Mucosa of rectum (tissue), 2 donors: ENCODE results near the gene ACR.

ENCODE experiments used
- H3K27ac ChIP-seq, 2 donors: one replicate each; pipeline ENCODE4 v1.7.0; 2013; ENCODE audit warnings: inconsistent platforms in 2 of 2, low read depth in 2 of 2, low read length in 2 of 2
- H3K27me3 ChIP-seq, 2 donors: one replicate each; pipeline ENCODE4 v1.7.0; 2013; ENCODE audit warnings: low read length in 2 of 2; ENCODE audit not compliant: control insufficient read depth in 2 of 2, insufficient read depth in 2 of 2
- H3K36me3 ChIP-seq, 2 donors: one replicate each; pipeline ENCODE4 v1.7.0; 2013; ENCODE audit warnings: low read length in 2 of 2; ENCODE audit not compliant: control insufficient read depth in 2 of 2, insufficient read depth in 2 of 2
- H3K4me1 ChIP-seq, 2 donors: one replicate each; pipeline ENCODE4 v1.7.0; 2013; ENCODE audit warnings: low read length in 2 of 2, mild to moderate bottlenecking in 1 of 2; ENCODE audit not compliant: control insufficient read depth in 2 of 2, insufficient read depth in 2 of 2
- H3K4me3 ChIP-seq, 2 donors: one replicate each; pipeline ENCODE4 v1.7.0; 2013; ENCODE audit warnings: low read length in 2 of 2
- H3K9ac ChIP-seq, 2 donors: one replicate each; pipeline ENCODE4 v1.7.0; 2013; ENCODE audit warnings: low read length in 2 of 2, low read depth in 1 of 2, mild to moderate bottlenecking in 1 of 2
- H3K9me3 ChIP-seq, 2 donors: one replicate each; pipeline ENCODE4 v1.7.0; 2013; ENCODE audit warnings: low read length in 2 of 2; ENCODE audit not compliant: control insufficient read depth in 2 of 2
- donor health status: healthy.
- donor health status: Normal muscosa, but diverticular disease.

ACR gene

DNA sequence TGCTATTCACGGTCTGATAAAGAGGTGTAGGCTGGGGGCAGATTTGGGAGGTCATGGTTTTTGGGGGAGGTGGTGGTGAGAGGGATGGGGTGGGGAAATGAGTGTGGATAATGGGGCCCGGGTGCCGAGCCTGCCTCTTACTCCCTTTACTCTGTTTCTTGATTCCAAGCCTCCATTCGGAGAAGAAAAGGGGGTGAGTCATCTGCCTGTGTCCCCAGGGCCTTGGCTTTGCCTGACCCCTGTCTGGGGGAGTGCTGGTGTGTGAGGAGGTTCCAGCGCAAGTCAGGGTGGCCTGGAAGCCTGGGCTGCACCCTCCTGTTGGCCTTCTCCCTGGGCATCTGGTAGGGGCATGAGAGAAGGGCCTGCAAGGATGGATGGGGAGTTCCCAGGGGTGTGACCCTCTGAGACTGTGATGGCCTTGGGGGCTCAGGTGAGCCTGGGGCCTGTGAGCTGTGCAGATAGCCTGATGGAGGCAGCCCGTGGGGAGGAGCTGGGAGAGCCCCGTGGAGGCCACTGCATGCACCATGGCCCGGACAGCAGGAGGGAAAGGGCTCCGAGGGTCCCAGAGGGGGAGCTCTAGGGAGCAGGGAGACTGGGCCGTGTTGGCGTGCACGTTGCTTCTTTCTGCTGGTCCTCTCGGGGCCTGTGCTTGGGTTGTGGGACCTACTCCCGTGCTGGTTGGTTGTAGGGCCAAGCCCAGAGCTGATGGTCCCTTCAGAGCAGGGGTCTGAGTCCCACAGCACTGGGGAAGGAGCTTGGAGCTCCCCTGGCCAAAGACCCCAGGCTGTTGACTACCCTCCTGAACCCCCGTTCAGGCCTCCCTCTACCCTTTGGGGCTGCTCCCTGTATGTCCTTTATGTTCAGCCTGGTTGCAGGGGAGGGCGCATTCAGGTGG, 26.3 kb upstream of the ACR start:
- Histone ChIP-seq H3K4me1 (no peaks in the 10 kb centered on the region), H3K36me3 (no peaks in the 10 kb centered on the region), H3K27me3 (no peaks in the 10 kb centered on the region), H3K9ac (no peak overlapping the region), H3K27ac (no peak overlapping the region), H3K4me3 (no peak overlapping the region), H3K9me3 (no peaks in the 10 kb centered on the region)

DNA sequence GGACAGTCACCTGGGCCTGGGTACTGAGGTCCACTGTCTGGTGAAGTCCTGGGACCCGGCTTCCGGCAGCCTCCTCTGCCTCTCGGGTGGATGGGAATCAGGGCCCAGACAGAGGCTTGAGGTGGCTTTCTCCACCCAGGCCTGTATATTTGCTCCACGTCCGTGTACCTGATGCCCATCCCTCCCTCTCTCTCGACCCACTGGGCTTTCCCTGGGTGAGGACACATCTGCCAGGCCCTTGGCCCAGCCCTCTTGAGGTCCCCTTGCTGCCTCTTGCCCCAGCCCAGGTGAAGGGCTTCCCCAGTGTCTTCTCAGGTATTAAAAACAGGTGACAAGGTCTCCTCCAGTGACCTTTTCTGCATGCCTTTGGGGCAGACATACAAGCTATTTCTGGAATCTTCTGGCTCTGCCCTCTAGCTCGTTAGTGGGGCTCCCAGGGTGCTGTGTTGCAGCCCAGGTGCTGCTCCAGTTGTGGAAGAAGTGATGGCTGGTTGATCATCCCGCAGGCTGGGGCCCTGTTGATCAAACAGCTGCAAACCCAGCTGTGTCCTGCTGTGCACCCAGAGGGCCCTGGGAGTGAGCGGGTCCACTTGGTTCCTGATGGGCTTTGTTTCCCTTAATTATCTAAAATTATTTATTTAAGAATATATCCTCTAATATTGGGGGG, 25.5 kb upstream of the ACR start:
- H3K36me3 ChIP-seq = no peaks in the 10 kb centered on the region
- no peaks in the 10 kb centered on the region for H3K9me3 ChIP-seq
- H3K4me3 ChIP-seq = no peak overlapping the region
- H3K27ac ChIP-seq = no peak overlapping the region
- no peaks in the 10 kb centered on the region for H3K27me3 ChIP-seq
- no peaks in the 10 kb centered on the region for H3K4me1 ChIP-seq
- H3K9ac ChIP-seq = no peak overlapping the region

DNA sequence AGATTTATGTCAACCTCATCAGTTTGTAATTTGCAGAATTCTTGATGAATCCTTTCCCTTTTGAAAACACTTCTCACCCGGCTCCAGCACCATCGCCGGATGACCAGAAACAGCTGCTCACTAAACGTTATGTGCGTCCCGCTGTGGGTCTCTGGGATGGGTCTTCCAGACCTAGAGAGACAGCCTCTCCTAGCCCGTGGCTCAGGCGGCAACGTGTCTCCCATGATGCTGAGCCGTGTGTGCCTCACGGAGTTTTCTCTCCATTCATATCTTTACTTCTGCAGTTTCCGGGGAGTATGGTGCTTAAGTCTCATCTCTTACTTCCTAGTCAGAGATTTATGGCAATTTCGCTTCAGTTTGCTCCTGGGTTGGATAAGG, 25.0 kb upstream of the ACR start:
- no peak overlapping the region for H3K4me3 ChIP-seq
- H3K36me3 ChIP-seq = no peaks in the 10 kb centered on the region
- no peaks in the 10 kb centered on the region for H3K27me3 ChIP-seq
- no peaks in the 10 kb centered on the region for H3K9me3 ChIP-seq
- no peak overlapping the region for H3K27ac ChIP-seq
- no peak overlapping the region for H3K9ac ChIP-seq
- H3K4me1 ChIP-seq = no peaks in the 10 kb centered on the region

DNA sequence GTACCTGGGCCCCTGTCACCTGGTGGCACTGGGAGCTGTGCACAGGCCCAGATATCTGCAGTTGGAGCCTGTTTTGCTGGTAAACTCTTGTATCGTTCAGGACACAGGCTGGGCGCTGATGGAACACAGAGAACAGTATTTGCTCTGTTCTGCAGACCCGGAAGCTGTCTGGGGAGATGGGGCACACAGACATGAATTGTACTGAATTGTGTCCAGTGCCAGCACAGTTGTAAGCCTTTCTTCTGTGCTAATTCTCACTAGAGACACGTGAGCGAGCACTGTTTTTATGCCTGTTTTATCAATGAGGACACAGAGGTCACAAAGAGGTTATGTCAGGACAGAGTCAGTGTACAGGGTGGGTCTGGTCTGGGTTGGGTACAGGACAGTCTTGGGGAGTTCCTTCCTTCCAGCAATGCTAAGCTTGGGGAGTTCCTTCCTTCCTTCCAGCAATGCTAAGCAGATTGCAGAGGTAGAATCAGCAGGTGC, 24.4 kb upstream of the ACR start:
- Histone ChIP-seq H3K9me3 (no peaks in the 10 kb centered on the region), H3K4me1 (no peaks in the 10 kb centered on the region), H3K36me3 (no peaks in the 10 kb centered on the region), H3K4me3 (no peak overlapping the region), H3K27ac (no peak overlapping the region), H3K9ac (no peak overlapping the region), H3K27me3 (no peaks in the 10 kb centered on the region)

DNA sequence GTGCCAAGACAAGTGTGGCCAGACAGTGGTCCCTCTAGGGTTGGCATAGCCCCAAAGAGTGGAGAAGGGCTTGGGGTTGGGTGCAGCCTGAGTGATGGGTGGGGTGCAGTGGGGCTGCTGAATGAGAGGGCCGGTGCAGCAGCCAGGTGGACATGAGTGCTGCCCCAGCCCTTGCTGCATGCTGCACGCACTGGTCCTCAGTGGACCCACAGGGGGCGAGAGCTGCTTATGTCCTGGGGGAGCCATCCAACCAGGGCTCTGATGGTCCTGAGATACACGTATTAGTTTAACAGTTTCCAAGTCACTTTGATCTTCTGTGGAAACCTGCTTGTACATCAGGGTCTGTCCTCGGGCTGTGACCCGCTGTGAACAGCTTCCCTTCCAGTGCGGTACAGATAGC, 23.9 kb upstream of the ACR start:
- no peaks in the 10 kb centered on the region for H3K4me1 ChIP-seq
- no peak overlapping the region for H3K4me3 ChIP-seq
- H3K9ac ChIP-seq = no peak overlapping the region
- H3K36me3 ChIP-seq = no peaks in the 10 kb centered on the region
- H3K27ac ChIP-seq = no peak overlapping the region
- H3K9me3 ChIP-seq = no peaks in the 10 kb centered on the region
- peaks cover 0 to 2% of the 10 kb centered on the region in 2 donors for H3K27me3 ChIP-seq

DNA sequence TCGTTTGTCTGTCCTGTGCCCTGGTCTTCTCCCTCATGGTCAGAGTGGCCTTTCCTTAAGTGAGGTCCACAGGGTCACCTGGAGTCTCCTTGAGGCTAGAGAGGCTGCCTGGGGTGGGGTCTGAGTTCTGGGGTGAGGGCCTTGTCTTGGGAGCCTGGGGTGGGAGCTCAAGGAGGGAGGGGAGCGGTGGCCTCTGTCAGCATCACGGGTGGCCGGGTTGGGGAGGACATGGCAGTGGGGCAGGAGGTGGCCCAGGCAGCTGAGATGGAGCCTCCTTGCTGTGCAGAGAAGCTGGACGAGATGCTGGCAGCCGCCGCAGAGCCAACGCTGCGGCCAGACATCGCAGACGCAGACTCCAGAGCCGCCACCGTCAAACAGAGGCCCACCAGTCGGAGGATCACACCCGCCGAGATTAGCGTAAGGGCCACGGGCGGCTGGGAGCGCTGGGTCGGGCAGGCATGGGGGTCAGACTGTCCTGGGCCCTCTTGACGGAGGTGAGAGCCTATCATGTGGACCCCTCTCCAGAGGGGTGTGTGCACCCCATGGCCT, 23.3 kb upstream of the ACR start:
- Histone ChIP-seq H3K27ac (no peak overlapping the region), H3K9me3 (no peaks in the 10 kb centered on the region), H3K4me1 (no peaks in the 10 kb centered on the region), H3K4me3 (no peak overlapping the region), H3K27me3 (peaks cover 0 to 4% of the 10 kb centered on the region in 2 donors), H3K9ac (no peak overlapping the region), H3K36me3 (no peaks in the 10 kb centered on the region)

DNA sequence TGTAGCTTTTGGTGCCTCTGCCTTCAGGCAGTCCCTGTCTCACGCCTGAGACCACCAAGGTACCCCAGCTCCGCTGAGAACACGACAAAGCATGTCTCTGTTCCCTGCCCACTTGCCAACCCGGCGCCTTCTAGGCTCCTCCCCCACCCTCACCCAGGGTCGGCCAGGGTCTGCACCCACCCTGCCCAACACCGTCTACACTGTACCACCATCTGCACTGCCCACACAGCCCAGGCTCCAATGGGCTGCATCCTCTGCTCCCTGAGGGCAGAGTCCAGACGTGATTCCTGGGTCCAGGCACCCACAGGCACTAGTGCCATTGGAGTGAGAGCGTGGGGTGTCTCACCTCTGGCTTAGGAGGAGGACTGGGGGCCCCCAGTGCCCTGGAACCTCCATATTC, 22.8 kb upstream of the ACR start:
- Histone ChIP-seq H3K4me1 (no peaks in the 10 kb centered on the region), H3K36me3 (no peaks in the 10 kb centered on the region), H3K27ac (no peak overlapping the region), H3K4me3 (no peak overlapping the region), H3K9me3 (no peaks in the 10 kb centered on the region), H3K9ac (no peak overlapping the region), H3K27me3 (peaks cover 0 to 4% of the 10 kb centered on the region in 2 donors)

DNA sequence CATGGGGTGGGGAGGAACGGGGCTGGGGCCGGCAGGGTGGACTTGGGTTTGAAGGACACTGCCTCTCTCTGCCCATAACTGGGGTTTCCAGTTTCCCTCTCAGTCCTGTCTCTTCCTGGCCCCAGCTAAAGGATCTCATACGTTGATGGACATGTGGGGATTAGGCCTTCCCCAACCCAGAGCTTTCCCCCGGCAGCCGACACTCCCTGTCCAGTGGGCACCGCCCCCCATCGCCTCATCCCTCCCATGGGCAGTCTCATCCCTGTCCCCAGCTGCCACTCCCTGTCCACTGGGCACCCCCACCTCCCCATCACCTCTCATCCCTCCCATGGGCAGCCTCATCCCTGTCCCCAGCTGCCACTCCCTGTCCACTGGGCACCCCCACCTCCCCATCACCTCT, 22.2 kb upstream of the ACR start:
- H3K36me3 ChIP-seq = no peaks in the 10 kb centered on the region
- H3K27me3 ChIP-seq = peaks cover 0 to 4% of the 10 kb centered on the region in 2 donors
- H3K4me1 ChIP-seq = no peaks in the 10 kb centered on the region
- no peaks in the 10 kb centered on the region for H3K9me3 ChIP-seq
- H3K9ac ChIP-seq = no peak overlapping the region
- H3K4me3 ChIP-seq = no peak overlapping the region
- no peak overlapping the region for H3K27ac ChIP-seq

DNA sequence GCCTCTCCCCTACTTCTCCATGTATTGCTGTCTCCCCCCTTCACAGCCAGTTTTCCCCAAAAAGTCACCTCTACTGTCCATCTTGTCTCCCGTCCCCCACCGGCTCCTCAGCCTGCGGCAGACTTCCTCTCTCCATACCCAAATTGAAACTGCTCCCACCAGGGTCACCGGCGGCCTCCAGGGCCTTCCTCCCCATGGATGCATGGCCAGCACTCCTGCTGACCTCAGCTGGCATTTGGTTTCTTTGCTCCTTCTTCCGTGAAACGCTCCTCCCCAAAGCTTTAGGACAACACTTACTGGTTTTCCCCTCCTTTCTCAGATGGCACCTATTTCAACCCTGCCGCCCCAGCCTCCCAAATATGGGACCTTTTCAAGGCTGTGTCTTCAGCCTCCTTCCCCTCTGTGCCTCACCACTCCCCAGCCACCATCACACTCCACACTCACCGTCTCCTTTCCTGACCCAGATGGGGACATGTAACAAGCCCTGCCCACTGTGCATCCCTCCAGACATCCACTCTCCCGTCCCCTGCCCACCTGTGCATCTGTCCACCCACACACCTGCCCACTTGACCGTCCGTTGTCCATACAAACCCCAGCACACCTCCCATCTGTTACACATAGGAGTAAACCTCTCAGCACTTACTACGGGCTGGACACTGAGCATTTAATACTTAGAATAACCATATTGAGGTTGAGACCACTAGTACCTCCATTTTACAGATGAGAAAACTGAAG, 21.5 kb upstream of the ACR start:
- no peak overlapping the region for H3K27ac ChIP-seq

More for the DNA sequence above, 21.5 kb upstream of the ACR start:
- Histone ChIP-seq H3K9me3 (no peaks in the 10 kb centered on the region), H3K4me1 (no peaks in the 10 kb centered on the region), H3K27me3 (peaks cover 0 to 4% of the 10 kb centered on the region in 2 donors), H3K36me3 (no peaks in the 10 kb centered on the region), H3K4me3 (no peak overlapping the region), H3K9ac (no peak overlapping the region)
